Fibroblast of skin of right quadriceps (primary cell): Measurements from ENCODE around the gene RAB11FIP2.
A peak's percentile ranks its signal among the peaks of the same experiment; 100 is the strongest.

Experiments
- DNase-seq: peaks from one replicate; pipeline ENCODE4 v3.0.0-alpha.2; 2013

The RAB11FIP2 gene

DNA sequence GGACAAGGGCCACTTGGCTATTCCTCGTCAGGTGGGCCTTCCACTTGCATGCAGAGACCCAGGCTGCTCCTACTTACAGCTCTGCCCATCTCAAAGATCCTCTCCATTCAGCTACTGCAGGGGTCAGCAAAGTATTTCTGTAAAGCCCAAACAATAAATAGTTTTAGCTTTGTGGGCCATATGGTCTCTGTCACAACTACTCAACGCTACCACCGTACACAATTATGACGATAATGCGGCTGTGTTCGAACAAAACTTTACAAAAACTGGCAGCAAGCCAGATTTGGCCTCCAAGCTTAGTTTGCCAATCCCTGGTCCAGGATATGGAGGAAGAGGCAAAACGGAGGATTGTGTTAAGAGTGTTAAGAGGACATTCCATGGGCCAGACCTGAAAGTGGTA is 12.8 kb downstream of the RAB11FIP2 start:
- no peak for DNase-seq

DNA sequence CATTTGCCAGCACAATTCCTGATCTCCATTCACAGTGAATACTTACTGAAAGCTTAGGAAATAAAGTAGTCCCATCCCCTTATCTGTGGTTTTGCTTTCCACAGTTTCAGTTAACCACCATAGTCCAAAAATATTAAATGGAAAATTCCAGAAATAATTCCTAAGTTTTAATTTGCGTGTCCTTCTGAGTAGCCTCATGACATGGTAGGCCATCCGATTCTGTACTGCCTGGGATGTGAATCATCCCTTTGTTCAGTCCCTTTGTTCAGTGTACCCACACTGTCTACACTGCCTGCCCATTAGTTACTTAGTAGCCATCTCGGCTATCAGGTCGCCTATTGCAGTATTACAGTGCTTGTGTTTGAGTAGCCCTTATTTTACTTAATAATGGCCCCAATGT is 14.2 kb downstream of the RAB11FIP2 start:
- DNase-seq, result no peak

DNA sequence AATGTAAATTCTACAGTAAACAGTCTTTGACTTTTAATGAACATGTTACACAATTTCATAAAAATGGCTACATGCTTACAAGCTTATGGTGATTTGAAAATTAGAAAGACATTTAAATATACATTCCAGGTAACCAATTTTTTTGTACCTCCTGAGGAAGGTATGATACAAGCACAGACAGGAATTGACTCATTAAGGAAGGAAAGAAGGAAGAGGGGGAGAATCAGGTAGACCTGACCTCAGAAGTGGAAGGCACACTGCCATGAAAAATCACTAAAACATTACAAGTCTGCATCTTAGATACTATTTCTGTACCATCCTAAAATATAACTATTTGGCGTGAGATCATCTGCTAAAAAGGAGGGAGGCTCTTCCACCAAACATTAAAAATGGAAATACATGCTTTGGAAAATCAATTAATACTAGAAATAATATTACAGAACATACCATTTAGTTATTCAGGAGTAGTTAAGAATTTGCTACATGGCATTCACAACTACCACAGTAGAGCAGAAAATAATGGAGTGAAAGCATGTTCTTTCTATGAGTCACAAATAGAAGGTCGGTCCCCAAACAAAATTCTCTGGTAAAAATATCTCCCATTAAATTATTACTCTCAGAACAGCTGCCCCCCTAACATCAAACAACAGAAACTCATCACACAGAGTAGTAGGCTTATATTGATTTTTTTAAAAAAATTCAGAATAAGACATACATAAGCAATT is 15.2 kb downstream of the RAB11FIP2 start:
- DNase-seq, result no peak

DNA sequence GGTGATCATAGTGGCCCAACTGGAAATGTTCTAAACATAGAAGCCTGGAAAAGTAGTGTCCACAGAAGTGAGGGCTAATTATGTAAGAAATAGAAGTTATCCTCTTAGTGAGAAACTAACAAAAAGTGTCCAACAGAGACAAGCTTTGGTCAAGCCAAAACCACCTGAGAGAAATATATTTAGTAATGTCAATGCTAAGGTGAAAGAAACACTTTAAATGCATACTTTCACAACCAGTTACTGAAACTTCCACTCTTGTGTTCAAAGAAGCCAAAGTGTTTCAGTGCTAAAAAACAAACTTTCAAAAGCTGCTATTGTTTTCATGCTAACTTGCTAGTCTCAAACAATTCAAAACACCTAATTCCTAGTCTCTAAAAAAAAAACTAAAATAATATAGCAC is 18.1 kb downstream of the RAB11FIP2 start:
- DNase-seq, result no peak

DNA sequence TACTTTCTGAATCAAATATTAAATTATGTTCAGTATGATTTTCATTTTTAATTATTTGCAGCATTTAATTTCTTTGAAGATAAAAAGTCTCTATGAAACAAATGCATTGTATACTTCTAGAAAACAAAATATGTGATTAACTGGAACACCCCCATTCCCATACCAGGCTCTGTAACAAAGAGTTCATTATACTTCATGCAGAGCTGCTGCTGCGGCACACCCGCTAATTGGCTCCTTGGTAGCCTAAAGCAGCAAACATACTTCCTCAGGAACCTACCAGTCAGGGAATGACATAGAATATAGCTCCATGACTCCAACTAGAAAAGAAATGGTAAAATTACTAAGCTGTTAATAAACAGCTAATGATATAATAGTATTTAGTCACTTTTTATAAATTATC is 19.3 kb downstream of the RAB11FIP2 start:
- no peak for DNase-seq

DNA sequence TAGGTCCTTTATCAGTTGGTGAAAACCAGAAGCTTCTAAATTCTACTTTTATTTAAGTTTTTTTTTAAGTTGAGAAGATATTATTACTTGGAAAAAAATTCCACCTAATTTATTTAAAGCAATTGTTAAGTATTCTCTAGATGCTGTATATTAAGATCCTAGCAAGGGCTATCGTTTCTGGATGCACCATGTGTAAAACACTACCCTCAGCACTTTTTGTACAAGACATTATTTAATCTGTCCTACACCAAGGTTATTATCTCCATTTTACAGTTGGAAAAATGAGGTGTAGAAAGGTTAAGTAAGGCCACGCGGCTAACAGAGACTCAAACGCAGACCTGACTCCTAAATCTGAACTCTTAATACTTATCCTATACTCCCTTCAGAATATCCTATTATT is 19.8 kb downstream of the RAB11FIP2 start:
- DNase-seq, result no peak

DNA sequence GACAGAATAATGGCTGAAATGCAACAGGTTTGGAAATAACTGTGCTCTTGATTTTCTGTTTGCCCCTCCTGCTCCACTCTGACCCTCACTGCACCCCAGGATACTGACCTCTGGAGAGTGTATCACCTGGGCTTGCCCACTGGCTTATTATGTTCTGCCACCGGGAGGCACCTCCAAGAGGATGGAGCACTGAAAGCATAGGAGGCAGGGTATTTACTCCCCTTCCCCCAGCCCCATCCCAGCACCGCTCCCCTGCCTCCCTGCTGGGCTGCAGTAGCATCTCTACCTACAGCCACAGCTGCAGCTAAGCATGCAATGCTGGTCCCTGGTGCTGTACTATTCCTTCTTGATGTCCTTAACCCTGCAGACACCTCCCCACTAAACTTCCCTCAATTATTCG is 26.4 kb downstream of the RAB11FIP2 start:
- DNase-seq, result no peak

DNA sequence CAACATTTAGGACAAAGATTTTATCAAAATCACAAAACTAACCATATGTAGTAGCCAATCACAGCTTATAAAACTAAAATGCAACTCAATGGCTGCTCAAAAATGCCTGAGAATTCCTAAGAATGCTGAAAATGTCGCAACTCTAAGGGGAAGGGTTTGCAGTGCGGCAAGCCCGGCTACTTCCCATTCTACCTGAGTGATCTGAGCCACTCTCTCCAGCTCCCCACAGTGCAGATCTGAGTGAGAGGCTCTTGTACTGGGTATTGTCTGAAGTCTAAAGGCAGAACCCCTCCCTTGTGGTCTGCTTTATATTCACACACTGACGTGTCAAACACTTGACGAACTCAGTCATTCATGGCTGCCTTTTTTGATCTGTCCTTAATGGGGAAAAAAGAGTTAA is 28.9 kb downstream of the RAB11FIP2 start:
- no peak for DNase-seq

DNA sequence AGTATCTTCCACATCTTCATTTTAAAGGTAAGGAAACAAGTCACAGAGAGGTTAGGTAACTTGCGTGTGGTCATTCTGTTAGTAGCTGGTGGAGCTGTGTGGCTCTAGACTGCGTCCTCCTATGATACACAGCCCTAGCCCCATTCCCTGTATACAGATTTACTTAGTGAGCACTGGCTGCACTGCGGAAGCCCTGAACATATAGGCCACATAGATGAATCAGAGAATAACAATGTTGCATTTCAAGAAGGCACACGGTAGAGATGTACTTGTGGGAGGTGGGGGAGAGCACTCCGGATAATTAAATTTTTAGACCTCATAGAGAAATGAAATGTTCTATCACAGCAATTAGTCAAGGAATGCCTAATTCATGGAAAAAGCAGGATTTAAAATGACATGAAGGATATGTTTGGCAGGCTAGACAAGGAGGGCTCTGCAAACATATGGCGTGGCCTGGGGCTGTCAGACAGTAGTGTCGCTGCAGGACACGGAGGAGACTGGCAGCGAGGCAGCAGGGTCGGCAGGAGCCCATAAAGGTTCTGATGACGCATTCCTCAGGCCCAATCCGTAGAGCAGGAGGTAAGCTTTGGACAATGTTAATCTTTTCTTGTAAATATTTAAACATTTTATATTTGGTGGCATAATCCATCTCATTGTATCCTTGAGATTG is 29.5 kb downstream of the RAB11FIP2 start:
- DNase-seq, result no peak

DNA sequence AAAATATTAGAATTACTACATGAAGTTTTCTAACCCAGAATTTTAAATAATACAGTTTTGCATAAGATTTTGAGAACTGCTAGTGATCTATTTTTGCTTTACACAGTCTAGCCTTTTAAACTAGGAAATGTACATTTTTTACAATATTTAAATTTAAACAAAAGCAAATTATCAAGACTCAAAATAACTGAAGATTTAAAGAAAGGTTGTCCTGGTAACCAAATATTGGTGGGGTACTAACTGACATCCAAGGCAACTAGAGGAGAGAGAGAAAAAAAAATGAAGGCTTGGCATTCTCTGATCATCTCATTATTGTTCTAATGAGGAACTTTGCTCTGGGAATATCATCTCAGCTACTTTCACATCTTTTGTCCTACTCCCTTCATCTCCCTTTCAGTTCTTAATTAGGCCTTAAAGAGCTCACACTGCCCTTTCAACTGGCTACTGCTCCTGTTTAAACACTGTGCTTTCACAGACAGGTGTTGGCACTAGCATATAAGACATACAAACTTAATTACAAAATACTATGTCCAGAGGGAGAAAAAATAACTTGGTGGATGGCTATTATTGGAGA is 33.7 kb downstream of the RAB11FIP2 start:
- DNase-seq, result no peak

DNA sequence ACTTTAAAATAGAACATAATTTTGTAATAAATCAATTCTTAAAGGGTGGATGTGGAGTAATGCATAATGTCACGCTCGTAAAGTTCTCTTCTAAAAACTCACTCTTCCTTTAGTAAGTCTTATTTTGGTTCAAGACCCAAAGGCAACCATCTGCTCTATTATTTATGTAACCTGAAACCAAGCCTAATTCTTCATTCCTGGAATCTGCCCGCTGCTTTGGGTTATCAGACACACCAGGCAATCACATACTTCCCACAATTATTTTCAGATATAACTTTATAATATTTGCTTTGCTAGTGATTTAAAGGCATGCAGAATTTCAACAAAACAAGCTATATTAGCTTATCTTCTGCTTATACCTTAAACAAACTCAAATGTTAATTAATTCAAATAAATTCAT is 39.0 kb downstream of the RAB11FIP2 start:
- no peak for DNase-seq

DNA sequence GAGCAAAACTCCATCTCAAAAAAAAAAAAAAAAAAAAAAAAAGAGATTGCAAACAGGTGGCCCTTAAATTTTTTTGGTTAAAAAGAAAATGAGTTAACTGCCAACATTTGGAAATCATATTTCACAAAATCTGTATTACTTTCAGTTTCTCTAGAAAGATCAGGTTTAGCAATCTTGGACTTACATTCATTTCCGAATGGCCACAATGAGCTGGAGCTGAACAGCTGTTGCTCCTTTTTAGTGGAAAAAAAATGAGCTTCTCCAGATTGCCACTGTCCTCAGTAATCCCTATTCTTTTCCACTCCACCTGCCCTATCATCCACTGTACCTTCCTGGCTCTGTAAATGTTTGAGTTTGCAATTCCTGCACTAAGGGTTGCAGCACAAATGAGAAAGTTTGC is 43.6 kb downstream of the RAB11FIP2 start:
- DNase-seq, result no peak

DNA sequence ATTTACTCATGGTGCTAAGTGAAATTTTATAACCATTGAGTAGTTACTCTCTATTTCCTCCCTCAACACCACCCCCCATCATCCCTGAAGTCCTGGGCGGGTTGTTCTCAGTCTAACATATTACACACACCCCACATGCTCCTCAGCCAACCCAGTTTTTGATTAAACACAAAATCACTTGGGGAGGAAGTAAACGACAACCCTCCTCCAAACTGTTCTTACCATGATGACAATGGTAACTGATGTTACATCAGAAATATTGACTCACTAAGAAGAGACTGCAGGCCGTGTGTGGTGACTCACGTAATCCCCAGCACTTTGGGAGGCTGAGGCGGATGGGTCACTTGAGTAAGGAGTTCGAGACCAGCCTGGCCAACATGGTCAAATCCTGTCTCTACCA is 44.2 kb downstream of the RAB11FIP2 start:
- DNase-seq, result peak; percentile 87

DNA sequence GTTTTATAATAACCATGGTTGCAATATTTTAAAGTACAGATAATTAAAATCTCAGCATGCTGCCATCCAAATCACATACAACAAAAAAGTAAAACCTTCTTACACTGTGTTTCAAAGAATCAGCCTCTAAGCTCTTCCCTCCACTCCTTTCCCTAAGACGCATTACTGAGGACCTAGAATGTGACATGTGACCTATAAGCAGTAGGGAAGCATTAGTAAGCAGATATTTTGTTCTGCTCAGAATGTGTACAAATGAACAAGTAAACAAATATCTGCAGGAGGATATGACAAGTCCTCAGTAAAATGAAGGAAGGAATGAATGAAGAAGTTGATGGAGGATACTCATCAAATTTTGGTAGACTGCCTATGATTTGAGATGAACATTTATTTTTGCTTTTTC is 49.1 kb downstream of the RAB11FIP2 start:
- no peak for DNase-seq

DNA sequence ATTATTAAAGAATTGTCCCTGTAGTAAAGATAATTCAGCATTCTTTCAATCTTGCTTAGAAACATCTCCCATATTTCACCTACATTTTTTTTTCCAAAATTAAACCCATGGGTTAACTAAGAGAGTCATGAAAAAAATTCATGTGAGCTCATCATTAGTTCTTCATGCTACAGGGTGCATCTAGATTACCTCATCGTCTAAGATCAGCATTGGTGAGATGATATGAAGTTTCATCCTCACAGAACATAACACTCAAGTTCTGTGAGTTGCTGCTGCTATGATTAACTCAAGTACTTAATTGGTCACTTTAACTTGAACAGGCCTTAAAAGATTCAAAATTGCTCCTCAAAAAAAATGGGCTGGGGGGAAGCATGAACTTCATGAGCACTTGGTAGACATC is 50.0 kb downstream of the RAB11FIP2 start:
- no peak for DNase-seq

DNA sequence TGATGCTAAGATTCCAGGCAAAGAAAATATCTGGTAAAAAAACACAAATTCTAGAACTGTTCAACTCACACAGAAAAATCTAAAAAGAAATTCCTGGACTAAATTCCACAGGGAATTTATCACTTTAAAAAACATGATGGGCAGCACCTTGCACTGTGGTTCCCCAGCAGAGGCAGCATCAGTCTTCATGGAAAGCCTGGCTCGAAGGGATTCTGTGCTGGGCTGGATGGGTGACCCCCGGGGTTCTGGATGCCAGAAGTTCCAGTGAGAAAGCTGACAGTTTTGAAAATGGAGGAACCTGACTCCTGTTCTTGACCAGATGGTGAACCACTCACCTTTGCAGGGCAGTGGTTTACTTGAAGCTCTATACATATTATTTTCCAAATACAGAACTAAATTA is 52.0 kb downstream of the RAB11FIP2 start:
- no peak for DNase-seq

DNA sequence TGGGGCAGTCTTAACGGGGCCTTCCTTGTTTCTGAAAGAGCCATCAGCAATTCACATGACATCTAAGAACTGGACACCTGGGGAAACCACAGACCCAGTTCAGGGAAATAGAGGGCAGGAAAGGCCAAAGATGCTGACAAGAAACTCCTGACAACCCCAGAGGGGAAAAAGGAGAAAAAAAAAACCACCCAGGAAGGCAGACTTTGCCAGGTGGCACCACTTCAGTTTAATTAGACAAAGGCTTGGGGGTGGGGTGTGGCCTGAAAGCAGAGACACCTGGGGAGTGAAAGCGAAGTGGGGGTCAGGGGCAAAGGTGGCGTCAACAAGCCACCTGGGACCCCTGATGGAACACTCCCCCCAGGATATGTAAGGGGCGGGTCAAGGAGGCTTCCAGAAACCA is 53.6 kb downstream of the RAB11FIP2 start:
- no peak for DNase-seq

DNA sequence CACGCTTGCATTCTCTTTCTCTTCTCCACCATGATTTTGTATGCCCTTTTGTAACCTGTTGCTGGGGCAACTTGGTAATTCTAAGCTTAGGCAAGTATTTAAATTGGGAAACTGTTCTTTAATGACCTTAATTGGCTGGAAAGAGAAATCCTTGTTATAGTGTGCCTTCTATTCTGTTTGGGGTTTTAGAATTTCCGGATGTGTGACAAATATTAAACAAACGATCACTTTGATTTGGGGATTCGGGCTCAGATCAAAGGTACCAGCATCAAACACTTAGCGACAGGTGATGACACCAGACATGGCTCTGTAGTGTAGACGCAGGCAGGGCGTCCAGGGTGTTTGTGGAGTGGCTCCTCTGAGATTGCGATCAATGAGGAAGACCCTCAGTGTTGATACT is 55.0 kb downstream of the RAB11FIP2 start:
- DNase-seq, result no peak

DNA sequence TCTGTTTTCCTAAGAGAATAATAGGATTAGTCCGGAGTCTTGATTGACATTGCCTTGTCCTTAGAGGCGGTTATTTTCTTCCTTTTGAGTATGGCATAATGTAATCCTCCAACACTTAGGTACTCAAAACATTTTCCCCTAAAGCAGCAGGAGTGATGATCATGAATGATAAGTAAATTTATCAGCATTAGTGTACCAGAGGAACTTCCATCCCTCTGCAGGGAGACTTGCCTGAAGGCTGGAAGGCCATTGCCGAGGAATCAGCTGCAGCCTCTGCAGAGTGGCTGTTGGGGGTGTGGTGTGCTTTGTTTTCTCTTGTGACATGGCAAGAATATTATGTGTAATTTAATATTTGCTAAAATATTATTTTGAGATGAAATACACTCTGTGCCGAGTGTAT is 56.8 kb downstream of the RAB11FIP2 start:
- DNase-seq, result no peak

DNA sequence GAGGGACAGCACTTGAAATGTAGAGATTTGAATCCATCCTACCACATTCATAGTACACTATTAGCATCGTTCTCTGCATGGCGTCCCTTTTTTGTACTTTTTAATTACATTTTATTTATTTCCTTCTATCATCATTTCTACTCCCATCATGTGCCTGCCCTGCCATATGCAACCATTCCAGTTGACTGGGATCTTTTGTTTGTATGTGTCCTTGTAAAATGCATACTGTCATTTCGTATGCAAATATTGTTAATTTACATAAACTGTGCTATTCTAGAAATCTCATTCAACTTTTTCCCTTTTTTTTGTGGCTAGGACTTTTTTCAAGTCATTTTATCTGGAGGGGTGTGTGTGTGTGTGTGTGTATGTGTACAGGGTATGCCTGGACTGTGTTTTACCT is 57.9 kb downstream of the RAB11FIP2 start:
- DNase-seq, result no peak

DNA sequence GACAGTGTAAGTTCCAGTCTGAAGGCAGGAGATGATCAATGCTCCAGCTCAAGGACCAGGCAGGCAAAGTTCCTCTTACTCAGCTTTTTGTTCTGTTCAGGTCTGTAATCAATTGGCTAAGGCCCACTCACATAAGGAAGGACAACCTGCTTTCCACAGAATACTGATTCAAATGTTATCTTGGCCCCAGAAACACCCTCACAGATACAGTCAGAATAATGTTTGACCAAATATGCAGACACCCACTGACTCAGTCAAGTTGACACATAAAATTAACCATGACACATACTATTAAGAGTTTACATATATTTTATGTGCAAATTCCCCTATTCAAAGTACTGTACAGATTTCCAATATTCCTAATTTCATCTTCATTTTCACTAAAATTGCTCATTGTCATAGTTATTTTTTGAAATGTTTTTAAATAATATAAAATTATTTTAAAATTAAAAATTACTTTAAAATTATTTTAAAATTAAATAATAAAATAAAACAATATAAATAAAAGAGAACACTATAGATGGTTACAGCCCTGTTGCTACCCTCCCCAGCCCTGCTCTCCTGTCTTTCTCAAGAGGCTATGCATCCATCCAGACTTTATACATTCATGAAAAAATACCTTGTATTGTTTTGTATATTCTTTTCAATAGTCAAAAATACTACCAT is 59.4 kb downstream of the RAB11FIP2 start:
- DNase-seq, result no peak

DNA sequence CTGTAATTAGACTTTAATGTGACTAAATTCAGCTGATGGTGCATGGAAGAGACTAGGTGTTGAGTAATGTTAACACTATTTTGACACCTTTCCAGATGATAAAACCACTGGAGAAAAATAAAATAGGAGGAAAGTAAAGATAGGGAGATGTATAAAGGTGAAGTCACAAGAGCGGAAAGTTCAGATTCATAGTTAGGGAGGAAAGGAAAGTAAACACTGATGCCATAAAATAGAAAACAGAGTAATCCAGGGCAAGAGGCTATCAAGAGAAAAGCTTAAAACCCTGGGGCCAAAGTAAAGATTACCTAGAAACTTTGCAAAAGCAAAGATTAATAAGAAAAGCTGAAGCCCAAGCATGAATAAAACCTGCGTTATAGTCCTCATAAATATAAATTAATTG is 62.8 kb downstream of the RAB11FIP2 start:
- DNase-seq, result no peak

DNA sequence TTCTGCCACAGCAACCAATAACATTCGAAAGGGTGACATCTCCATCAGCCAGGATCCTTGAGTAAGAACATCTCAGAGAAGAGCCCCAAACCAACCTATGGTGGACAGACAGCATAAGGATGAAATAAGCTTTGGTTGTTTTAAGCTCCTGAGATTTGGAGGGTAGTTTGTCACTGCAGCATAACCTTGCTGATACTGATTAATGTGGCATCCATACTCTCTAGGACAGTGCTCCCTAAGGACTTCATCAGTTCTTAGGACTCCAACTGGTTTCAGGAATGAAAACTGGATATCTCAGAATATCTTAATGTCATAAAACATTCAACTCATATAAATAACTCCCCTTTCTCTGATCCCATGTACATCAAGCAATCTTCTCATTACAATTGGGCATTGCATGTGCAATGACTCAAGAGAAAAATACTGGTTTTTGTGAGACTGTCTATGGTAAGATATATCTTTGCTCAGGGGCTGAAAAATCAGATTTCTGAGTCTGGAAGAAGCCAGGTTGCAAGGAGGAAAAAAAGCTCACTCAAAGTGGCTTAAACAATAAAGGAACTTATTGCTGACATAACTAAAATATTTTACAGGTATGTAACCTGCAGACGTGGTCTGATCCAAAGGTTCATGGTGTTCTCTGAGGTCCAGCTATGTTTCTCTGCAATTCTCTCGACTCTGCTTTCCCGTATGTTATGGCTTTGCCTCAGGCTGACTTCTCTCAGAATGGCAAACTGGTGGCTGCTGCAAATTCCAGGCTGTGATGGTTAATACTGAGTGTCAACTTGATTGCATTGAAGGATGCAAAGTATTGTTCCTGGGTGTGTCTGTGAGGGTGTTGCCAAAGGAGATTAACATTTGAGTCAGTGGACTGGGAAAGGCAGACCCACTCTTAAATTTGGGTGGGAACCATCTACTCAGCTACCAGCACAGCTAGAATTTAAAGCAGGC is 65.7 kb downstream of the RAB11FIP2 start:
- no peak for DNase-seq
